NCI-H2107 treated with DMSO at 0.1 percent for 48 hours (cell line): ENCODE measurements around the gene IER5.

Experiments used
- DNase-seq: peaks from one replicate; lab custom pipeline; 2025; ENCODE audit not compliant: unreplicated experiment; lab: John Stamatoyannopoulos, UW

Gene IER5

DNA sequence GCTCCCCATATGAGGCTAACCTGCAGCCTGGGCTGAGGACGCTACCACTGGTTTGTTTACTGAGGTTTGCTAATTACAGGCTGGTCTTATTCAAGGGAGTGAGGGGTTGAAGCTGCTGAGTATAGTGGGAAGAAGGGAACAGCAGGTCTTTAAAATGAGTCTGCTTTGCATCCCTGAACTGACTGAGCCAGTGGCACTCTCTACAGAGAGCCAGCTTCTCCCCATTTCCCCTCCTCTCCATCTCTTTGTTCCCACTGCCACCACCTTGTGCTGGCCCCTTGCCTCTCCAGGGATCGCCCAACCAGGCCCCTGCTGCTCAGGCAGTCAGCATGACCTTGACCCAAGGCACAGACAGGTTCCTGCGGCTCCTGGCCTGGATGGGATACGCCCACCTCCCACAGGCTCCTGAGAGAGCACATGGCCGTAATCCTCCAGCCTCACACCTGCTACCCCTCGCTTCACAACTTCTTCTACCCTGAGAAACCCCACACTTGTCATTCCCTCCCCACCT, 45.0 kb downstream of the IER5 start:
- DNase-seq = no peak

DNA sequence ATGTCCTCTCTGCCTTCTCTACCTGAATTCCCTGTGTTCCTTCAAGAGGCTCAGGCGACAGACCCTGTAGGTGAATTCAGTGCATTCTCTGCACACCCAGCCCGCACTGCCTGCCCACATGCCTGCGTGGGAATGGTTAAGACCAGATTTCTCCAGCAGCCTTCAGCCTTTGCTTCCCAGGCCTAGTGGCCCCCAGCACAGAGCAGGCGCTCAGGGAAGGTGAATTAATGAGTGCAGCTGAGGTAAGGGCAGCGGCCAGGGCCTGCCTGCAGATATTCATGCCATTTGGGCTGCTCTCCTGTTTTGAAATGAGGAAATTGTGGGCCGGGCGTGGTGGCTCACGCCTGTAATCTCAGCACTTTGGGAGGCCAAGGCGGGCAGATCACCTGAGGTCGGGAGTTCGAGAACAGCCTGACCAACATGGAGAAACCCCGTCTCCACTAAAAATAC, 45.5 kb downstream of the IER5 start:
- DNase-seq = no peak

DNA sequence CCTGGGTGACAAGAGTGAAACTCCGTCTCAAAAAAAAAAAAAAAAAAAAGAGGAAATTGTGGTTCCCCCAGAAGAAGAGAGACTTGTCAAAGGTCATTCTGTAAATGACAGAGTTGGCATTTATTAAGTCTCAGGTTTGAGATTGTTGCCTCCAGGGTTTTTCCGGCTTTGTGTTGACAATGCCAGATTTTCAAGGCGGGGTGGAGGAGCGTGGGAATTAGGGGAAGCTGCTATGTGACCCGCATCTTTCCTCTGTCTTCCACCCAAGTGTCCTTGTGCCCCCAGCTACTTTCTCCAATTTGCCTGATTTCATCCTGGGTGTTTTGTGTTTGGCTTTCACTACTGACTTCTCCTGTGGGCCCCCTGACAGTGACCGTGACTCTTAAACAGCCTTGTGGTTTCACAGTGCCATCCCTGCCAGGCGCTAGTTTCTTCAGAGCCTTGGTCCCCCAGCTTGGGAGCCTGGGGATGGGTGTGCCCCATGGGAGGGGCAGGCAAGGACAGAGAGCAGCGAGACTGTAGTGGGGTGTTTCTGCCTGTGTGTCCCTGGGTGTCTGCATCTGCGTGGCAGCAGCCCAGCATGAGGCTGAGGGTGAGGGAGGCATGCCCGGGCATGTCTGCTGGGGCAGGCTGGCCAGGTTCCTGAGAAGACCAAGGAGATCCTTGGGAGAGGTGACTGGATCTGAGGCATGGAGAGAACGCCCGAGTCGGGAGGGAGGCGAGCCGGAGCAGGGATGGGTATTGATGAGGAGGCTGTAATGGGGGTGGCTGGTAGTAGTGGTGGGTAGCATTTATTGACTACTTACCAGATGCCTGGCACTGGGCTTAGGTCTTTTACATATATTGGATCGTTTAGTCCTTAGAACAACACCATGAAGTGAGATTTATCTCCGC, 46.3 kb downstream of the IER5 start:
- DNase-seq = peak; percentile 46

DNA sequence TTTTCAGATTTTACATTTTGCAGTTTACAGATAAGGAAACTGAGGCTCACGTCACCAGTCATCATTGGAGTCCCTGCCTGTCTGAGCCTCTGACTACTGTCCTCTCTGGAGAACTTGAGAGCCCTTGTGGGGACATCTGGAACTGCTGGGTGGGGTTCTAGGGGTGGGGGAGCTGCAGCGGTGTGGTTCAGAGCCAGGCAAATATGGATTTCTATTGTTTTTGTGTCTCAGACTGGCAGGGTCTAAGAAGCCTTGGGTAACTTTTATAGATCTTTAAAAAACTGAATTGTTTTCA, 46.9 kb downstream of the IER5 start:
- peak; percentile 34 for DNase-seq

DNA sequence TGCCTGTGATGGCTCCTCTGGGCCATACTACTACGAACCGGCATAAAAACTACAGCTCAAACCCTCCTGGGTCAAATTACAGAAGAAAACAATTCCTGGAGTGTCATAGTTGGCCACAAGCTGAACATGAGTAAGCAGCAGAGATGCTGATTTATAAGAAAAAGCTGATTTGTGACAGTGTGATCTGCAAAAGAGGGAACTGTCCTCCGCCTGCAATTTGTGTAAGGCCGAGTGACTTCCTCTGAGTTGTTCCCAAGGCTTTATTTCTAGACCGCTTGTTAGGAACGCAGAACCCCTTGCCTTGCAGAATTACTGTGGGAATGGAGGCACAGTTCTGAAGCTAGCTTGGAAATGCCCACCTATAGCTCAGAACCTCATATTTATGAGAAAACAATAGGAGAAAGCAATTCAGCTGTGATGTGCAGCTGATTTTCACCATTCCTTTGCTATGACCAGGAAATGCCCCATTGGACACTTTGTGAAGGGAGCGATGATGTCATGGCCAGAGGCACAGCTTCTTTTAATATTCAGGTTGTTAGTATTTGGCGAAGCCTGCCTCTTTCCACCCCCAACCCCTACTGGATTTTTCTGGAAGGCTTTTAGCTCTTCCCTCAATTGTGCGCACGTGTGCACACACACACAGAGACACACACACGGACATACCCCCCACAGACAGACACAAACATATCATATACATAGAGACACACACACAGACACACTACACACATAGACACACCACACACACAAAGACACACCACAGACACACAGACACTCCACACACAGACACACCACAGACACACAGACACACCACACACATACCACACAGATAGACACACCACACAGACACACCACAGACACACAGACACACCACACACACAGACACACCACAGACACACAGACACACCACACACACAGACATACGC, 47.6 kb downstream of the IER5 start:
- DNase-seq = no peak

DNA sequence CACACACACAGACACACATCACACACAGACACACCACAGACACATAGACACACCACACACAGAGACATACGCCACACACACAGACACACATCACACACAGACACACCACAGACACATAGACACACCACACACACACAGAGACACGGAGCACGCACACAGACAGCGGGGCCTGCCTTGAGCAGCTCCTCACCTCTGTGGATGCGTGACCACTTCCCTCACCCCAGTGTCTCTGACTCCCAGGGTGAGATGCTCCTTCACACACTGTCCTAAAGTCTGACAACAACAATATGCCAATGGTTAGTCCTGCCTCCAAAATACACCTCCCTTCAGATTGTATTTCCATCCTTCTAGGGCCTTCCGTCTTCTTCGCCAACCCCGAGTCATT, 48.2 kb downstream of the IER5 start:
- no peak for DNase-seq

DNA sequence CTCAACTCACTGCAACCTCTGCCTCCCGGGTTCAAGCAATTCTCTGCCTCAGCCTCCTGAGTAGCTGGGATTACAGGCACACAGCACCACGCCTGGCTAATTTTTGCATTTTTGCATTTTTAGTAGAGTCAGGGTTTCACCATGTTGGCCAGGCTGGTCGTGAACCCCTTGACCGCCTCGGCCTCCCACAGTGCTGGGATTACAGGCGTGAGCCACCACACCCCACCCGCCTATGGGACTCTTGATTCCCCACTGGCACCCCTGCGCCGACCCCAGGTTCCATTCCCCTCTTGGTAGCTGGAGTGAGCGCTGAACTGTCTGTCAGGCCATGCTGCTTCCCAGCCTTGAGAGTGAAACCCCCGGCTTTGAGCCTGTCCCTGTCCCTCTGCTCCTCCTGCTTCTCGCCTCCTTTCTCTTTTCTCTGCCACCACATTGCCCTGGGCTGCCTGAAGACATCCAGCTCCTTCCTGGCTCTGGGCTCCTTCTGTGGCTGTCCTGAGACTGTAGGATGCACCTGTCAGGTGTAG, 48.8 kb downstream of the IER5 start:
- no peak for DNase-seq

DNA sequence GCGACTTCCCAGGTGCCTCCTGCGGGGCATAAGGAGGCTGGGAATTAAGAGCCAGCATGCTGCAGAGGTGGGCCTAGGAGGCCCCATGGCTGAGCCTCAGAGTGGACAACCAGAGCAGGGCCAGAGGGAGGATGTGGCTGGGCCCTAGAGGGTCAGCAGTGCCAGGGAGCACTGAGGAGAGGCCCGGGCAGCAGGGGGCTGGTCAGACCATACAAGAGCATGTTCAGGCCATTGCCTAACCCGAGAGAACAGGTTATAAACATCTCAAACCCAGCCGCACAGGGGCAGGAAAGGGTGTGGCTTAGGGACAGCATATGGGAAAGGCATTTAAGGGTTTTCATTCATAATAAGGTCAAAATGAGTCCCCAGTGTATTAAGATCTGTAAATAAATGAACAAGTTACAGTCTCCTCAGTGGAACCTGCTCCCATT, 51.1 kb downstream of the IER5 start:
- no peak for DNase-seq

DNA sequence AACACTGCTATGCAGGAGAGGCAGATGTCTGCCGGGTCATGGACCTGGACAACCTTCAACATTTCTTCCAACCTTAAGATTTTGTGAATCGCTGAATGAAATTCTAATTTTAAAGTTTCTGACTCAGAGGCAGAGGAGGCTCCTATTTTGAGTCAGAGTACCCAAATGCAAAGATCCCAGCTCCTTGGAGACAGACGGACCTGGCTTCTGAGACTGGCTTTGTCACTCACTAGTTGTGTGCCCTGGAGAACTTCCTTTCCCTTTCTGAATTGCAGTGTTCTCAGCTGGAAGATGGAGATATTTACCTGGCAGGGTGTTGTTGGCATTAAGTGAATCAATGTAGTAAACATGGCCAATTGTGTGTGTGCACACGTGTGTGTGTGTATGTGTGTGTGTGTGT, 51.9 kb downstream of the IER5 start:
- DNase-seq = no peak

DNA sequence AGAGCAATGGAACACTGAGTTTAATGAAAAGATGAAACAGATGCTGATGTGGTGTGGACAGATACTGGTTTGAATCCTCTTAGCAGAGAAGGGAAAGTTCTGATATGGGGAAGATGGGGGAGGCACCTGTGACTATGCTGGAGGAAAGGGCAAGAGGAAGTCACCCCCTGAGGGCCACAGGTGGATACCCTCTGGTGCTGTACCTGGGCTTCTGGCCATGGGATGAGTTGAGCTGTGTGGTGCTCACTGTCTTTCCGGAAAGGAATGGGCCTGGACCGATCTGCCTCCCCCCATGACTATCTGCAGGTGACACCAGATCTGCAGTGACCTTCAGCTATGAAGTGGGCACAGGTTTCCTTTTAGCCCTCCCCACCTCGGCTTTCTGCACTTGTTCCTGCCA, 52.4 kb downstream of the IER5 start:
- DNase-seq = no peak

DNA sequence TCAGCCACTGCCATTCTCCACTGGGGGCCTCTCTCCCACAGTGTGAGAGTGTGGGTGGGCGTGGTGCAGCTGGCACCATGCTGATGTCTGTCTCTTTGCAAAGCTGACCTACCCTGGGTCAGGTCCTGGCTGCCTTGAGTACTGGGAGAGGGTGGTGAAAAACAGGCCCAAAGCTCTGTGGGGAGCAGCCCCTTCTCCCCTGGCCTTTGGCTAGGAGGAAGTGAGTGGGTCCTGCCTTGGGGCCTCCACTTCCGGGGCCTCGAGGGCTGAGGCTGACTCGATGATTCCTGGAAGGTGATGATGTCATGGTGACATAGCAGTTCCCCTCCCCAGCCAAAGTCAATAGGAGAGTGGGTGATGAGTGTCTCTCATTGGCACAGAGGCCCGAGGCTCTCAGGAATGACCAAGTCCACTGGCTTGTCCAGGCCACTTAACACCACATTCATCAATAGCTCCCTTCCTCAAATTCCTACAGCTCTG, 53.0 kb downstream of the IER5 start:
- no peak for DNase-seq
